Activated naive CD4-positive, alpha-beta T cell treated with anti-CD3 and anti-CD28 coated beads, Interleukin-2, amount 50 U/mL, for 24 hours (primary cell): ENCODE results near the gene APRT.

Experiments
- H3K27ac Mint-ChIP-seq: one replicate; pipeline ENCODE4 v1.8.0; 2021; ENCODE audit warnings: mild to moderate bottlenecking, mixed read lengths
- H3K27me3 Mint-ChIP-seq: one replicate; pipeline ENCODE4 v1.8.0; 2021; ENCODE audit warnings: mixed read lengths
- H3K36me3 Mint-ChIP-seq: one replicate; pipeline ENCODE4 v1.8.0; 2021; ENCODE audit warnings: mixed read lengths
- H3K4me1 Mint-ChIP-seq: one replicate; pipeline ENCODE4 v1.8.0; 2021; ENCODE audit warnings: mixed read lengths
- H3K4me3 Mint-ChIP-seq: one replicate; pipeline ENCODE4 v1.8.0; 2021; ENCODE audit warnings: mild to moderate bottlenecking, mixed read lengths
- H3K9me3 Mint-ChIP-seq: one replicate; pipeline ENCODE4 v1.8.0; 2021; ENCODE audit warnings: mixed read lengths

Gene APRT

GRCh38 chr16:88818575-88818874, 6.8 kb upstream of the APRT start:
- no peaks in the 10 kb centered on the region for H3K27me3 Mint-ChIP-seq
- no peaks in the 10 kb centered on the region for H3K4me1 Mint-ChIP-seq
- H3K4me3 Mint-ChIP-seq: no peak overlapping the region
- H3K36me3 Mint-ChIP-seq: no peaks in the 10 kb centered on the region
- H3K27ac Mint-ChIP-seq: no peak overlapping the region
- no peaks in the 10 kb centered on the region for H3K9me3 Mint-ChIP-seq

- Mint-ChIP-seq H3K9me3 (no peaks in the 10 kb centered on the region), H3K4me3 (no peak overlapping the region), H3K27ac (no peak overlapping the region), H3K4me1 (no peaks in the 10 kb centered on the region), H3K36me3 (no peaks in the 10 kb centered on the region), H3K27me3 (no peaks in the 10 kb centered on the region)
Measured at GRCh38 chr16:88817785-88818574, 6.3 kb upstream of the APRT start.

- Mint-ChIP-seq H3K27me3 (no peaks in the 10 kb centered on the region), H3K36me3 (no peaks in the 10 kb centered on the region), H3K4me1 (peaks cover 3% of the 10 kb centered on the region), H3K4me3 (no peak overlapping the region), H3K27ac (no peak overlapping the region), H3K9me3 (no peaks in the 10 kb centered on the region)
Measured at GRCh38 chr16:88816736-88817535, 5.2 kb upstream of the APRT start.

- Mint-ChIP-seq H3K4me1 (peaks cover 3% of the 10 kb centered on the region), H3K9me3 (no peaks in the 10 kb centered on the region), H3K27ac (no peak overlapping the region), H3K27me3 (no peaks in the 10 kb centered on the region), H3K36me3 (no peaks in the 10 kb centered on the region), H3K4me3 (no peak overlapping the region)
Measured at GRCh38 chr16:88815901-88816589, 4.3 kb upstream of the APRT start.

- Mint-ChIP-seq H3K9me3 (no peaks in the 10 kb centered on the region), H3K4me3 (no peak overlapping the region), H3K4me1 (peaks cover 5% of the 10 kb centered on the region), H3K27ac (no peak overlapping the region), H3K27me3 (no peaks in the 10 kb centered on the region), H3K36me3 (no peaks in the 10 kb centered on the region)
Measured at GRCh38 chr16:88815227-88815626, 3.5 kb upstream of the APRT start.

- Mint-ChIP-seq H3K27ac (peak overlapping the region; percentile 35), H3K36me3 (no peaks in the 10 kb centered on the region), H3K9me3 (no peaks in the 10 kb centered on the region), H3K4me1 (peaks cover 13% of the 10 kb centered on the region), H3K4me3 (peak overlapping the region; percentile 51), H3K27me3 (no peaks in the 10 kb centered on the region)
Measured at GRCh38 chr16:88814144-88814502, 2.4 kb upstream of the APRT start.

GRCh38 chr16:88813269-88814143, 1.8 kb upstream of the APRT start:
- Mint-ChIP-seq H3K27me3 (no peaks in the 10 kb centered on the region), H3K4me1 (peaks cover 16% of the 10 kb centered on the region), H3K27ac (peak overlapping the region; percentile 35), H3K36me3 (no peaks in the 10 kb centered on the region), H3K4me3 (peak overlapping the region; percentile 51), H3K9me3 (no peaks in the 10 kb centered on the region)

- Mint-ChIP-seq H3K27ac (peak overlapping the region; percentile 79), H3K36me3 (no peaks in the 10 kb centered on the region), H3K4me1 (peaks cover 16% of the 10 kb centered on the region), H3K27me3 (no peaks in the 10 kb centered on the region), H3K9me3 (no peaks in the 10 kb centered on the region), H3K4me3 (peak overlapping the region; percentile 84)
Measured at GRCh38 chr16:88812513-88813268, 963 bp upstream of the APRT start.

GRCh38 chr16:88810912-88811768, 588 bp downstream of the APRT start:
- H3K27ac Mint-ChIP-seq: peak overlapping the region; percentile 97
- H3K4me1 Mint-ChIP-seq: peaks cover 16% of the 10 kb centered on the region
- H3K36me3 Mint-ChIP-seq: no peaks in the 10 kb centered on the region
- H3K4me3 Mint-ChIP-seq: peak overlapping the region; percentile 89
- no peaks in the 10 kb centered on the region for H3K9me3 Mint-ChIP-seq
- no peaks in the 10 kb centered on the region for H3K27me3 Mint-ChIP-seq

- no peaks in the 10 kb centered on the region for H3K36me3 Mint-ChIP-seq
- H3K4me1 Mint-ChIP-seq: peaks cover 16% of the 10 kb centered on the region
- no peaks in the 10 kb centered on the region for H3K27me3 Mint-ChIP-seq
Measured at GRCh38 chr16:88810166-88810911, 1.4 kb downstream of the APRT start.

GRCh38 chr16:88809676-88810165, 2.0 kb downstream of the APRT start:
- H3K36me3 Mint-ChIP-seq: no peaks in the 10 kb centered on the region
- H3K4me3 Mint-ChIP-seq: peak overlapping the region; percentile 89
- no peaks in the 10 kb centered on the region for H3K27me3 Mint-ChIP-seq
- H3K9me3 Mint-ChIP-seq: no peaks in the 10 kb centered on the region
- H3K4me1 Mint-ChIP-seq: peaks cover 16% of the 10 kb centered on the region
- H3K27ac Mint-ChIP-seq: peak overlapping the region; percentile 84

More at GRCh38 chr16:88810166-88810911, 1.4 kb downstream of the APRT start:
- Mint-ChIP-seq H3K4me3 (peak overlapping the region; percentile 89), H3K9me3 (no peaks in the 10 kb centered on the region), H3K27ac (peak overlapping the region; percentile 84)

GRCh38 chr16:88809068-88809675, 2.6 kb downstream of the APRT start:
- Mint-ChIP-seq H3K27me3 (no peaks in the 10 kb centered on the region), H3K27ac (peak overlapping the region; percentile 70), H3K9me3 (no peaks in the 10 kb centered on the region), H3K36me3 (no peaks in the 10 kb centered on the region), H3K4me1 (peaks cover 16% of the 10 kb centered on the region), H3K4me3 (peak overlapping the region; percentile 89)
